Measurements from ENCODE around the gene ATG10. TPM values are rescaled to one million over a fixed set of nuclear protein-coding genes. Genes with fewer than 3 reads are reported as not detected.

ATG10 gene
- total and polyA plus RNA-seq, 2 experiments from 2014 or later = 12.5 to 17.7 TPM

- no peak for TF ChIP-seq EZH2phosphoT487 (IDR thresholded peaks at IDR 0.05; ENCODE audit: unreplicated experiment)
- TF ChIP-seq REST (IDR thresholded peaks at IDR 0.05; ENCODE audit: unreplicated experiment) = no peak
- no peak for TF ChIP-seq EZH2 (IDR thresholded peaks at IDR 0.05; ENCODE audit: low read depth, unreplicated experiment)
- no peak for TF ChIP-seq ETS1 (IDR thresholded peaks at IDR 0.05)
- no peak for TF ChIP-seq STAT1 (IDR thresholded peaks at IDR 0.05; ENCODE audit: unreplicated experiment)
Measured at GRCh38 chr5:82176115-82176814, 204.4 kb downstream of the ATG10 start (continued).

GRCh38 chr5:82178378-82178777 lies 206.6 kb downstream of the ATG10 start:
- Histone ChIP-seq H3K4me1 (ENCODE audit: insufficient read depth) (no peaks in the 10 kb centered on the region), H3K4me2 (no peak overlapping the region), H3K36me3 (ENCODE audit: insufficient read depth) (no peaks in the 10 kb centered on the region), H3K27me3 (ENCODE audit: insufficient read depth) (no peaks in the 10 kb centered on the region), H3K27ac (ENCODE audit: low read depth) (no peak overlapping the region), H3K79me2 (replicated peaks; ENCODE audit: insufficient read depth) (no peaks in the 10 kb centered on the region), H2AFZ (no peak overlapping the region), H3F3A (replicated peaks; ENCODE audit: low read depth) (no peaks in the 10 kb centered on the region), H4K20me1 (replicated peaks; ENCODE audit: insufficient read depth) (no peaks in the 10 kb centered on the region; the same call in 1 of the 2 replicates), H3K9me2 (ENCODE audit: insufficient read depth) (no peaks in the 10 kb centered on the region), H3K4me3 (no peak overlapping the region)
- DNase-seq (ENCODE audit: low spot score) (no peak), ATAC-seq (no peak)
- no peaks in the 10 kb centered on the region for H3K9me3 Mint-ChIP-seq
- no peaks in the 10 kb centered on the region for H3K36me3 Mint-ChIP-seq (ENCODE audit: low read depth)
- no peaks in the 10 kb centered on the region for H3K27me3 Mint-ChIP-seq (ENCODE audit: insufficient read depth, low read depth, poor library complexity)
- TF ChIP-seq STAT1 (IDR thresholded peaks at IDR 0.05; ENCODE audit: unreplicated experiment) = no peak
- TF ChIP-seq CREB1 (CRISPR knock-in tag; IDR thresholded peaks at IDR 0.05; ENCODE audit: low read depth) = no peak
- no peak for TF ChIP-seq CTCF (conservative IDR thresholded peaks at IDR 0.05; ENCODE audit: low read depth in 2 of 2)
- H3K4me3 Mint-ChIP-seq = no peak overlapping the region
- H3K27ac Mint-ChIP-seq = no peak overlapping the region
- H3K4me1 Mint-ChIP-seq = peaks cover 5% of the 10 kb centered on the region; the same call in 1 of the 3 replicates
